Glutamatergic neuron (in vitro differentiated cells): ENCODE data around the gene PLCG2. TPM values are rescaled to one million over a fixed set of nuclear protein-coding genes. Genes with fewer than 3 reads are reported as not detected.

Source experiments
- DNase-seq: peaks from one replicate; pipeline ENCODE4 v3.0.0; 2022
- H3K27ac Mint-ChIP-seq: one replicate; pipeline ENCODE4 v1.8.0; 2020; ENCODE audit warnings: mild to moderate bottlenecking, mixed read lengths, inconsistent platforms; ENCODE audit not compliant: unreplicated experiment
- H3K27me3 Mint-ChIP-seq: one replicate; pipeline ENCODE4 v1.8.0; 2020; ENCODE audit warnings: mild to moderate bottlenecking, moderate library complexity, mixed read lengths, inconsistent platforms; ENCODE audit not compliant: unreplicated experiment
- H3K36me3 Mint-ChIP-seq: one replicate; pipeline ENCODE4 v1.8.0; 2020; ENCODE audit warnings: mild to moderate bottlenecking, mixed read lengths, inconsistent platforms; ENCODE audit not compliant: unreplicated experiment
- H3K4me1 Mint-ChIP-seq: one replicate; pipeline ENCODE4 v1.8.0; 2020; ENCODE audit warnings: mild to moderate bottlenecking, low read depth, mixed read lengths, inconsistent platforms; ENCODE audit not compliant: unreplicated experiment
- H3K4me3 Mint-ChIP-seq: one replicate; pipeline ENCODE4 v1.8.0; 2020; ENCODE audit warnings: mild to moderate bottlenecking, mixed read lengths, inconsistent platforms; ENCODE audit not compliant: unreplicated experiment
- H3K9me3 Mint-ChIP-seq: one replicate; pipeline ENCODE4 v1.8.0; 2020; ENCODE audit warnings: mild to moderate bottlenecking, moderate library complexity, mixed read lengths, inconsistent platforms; ENCODE audit not compliant: unreplicated experiment
- CTCF ChIP-seq: fragments of 200-600 bp; sonication (generic); IDR thresholded peaks from one replicate; pipeline ENCODE4 v1.5.0; 2021; ENCODE audit not compliant: partially characterized antibody, unreplicated experiment
- total RNA-seq: library from RNA; stranded (reverse); fragmentation: NEBNext Ultra II Directional; extraction: Animal tissue kit (Norgen Biotek cat#: 25700); gene quantifications from one replicate; pipeline ENCODE4 v1.2.1, GENCODE V29; 2021; ENCODE audit not compliant: unreplicated experiment

PLCG2 gene
- total RNA-seq, 1 donor from 2014 or later, result 0.49 TPM

- Mint-ChIP-seq H3K9me3 (no peaks in the 10 kb centered on the region), H3K36me3 (no peaks in the 10 kb centered on the region), H3K27ac (no peak overlapping the region), H3K4me1 (peaks cover 6% of the 10 kb centered on the region), H3K27me3 (peaks cover 1% of the 10 kb centered on the region), H3K4me3 (no peak overlapping the region)
- no peak for DNase-seq
- TF ChIP-seq CTCF, result no peak
Measured at GRCh38 chr16:81860287-81861266, 81.5 kb downstream of the PLCG2 start.

GRCh38 chr16:81861503-81861902, 82.4 kb downstream of the PLCG2 start:
- H3K36me3 Mint-ChIP-seq, result no peaks in the 10 kb centered on the region
- no peaks in the 10 kb centered on the region for H3K9me3 Mint-ChIP-seq
- no peak for TF ChIP-seq CTCF
- DNase-seq, result no peak
- H3K27me3 Mint-ChIP-seq, result peaks cover 1% of the 10 kb centered on the region
- no peak overlapping the region for H3K4me3 Mint-ChIP-seq
- H3K27ac Mint-ChIP-seq, result no peak overlapping the region
- H3K4me1 Mint-ChIP-seq, result peaks cover 6% of the 10 kb centered on the region

GRCh38 chr16:81861915-81862314, 82.8 kb downstream of the PLCG2 start:
- no peaks in the 10 kb centered on the region for H3K9me3 Mint-ChIP-seq
- peaks cover 5% of the 10 kb centered on the region for H3K27me3 Mint-ChIP-seq
- DNase-seq, result no peak
- TF ChIP-seq CTCF, result no peak
- H3K27ac Mint-ChIP-seq, result no peak overlapping the region
- no peak overlapping the region for H3K4me3 Mint-ChIP-seq
- H3K4me1 Mint-ChIP-seq, result peaks cover 6% of the 10 kb centered on the region
- no peaks in the 10 kb centered on the region for H3K36me3 Mint-ChIP-seq

- Mint-ChIP-seq H3K4me1 (peaks cover 6% of the 10 kb centered on the region), H3K27me3 (peaks cover 5% of the 10 kb centered on the region), H3K9me3 (no peaks in the 10 kb centered on the region), H3K4me3 (no peak overlapping the region), H3K27ac (no peak overlapping the region), H3K36me3 (no peaks in the 10 kb centered on the region)
- TF ChIP-seq CTCF, result no peak
- no peak for DNase-seq
Measured at GRCh38 chr16:81863630-81864352, 84.7 kb downstream of the PLCG2 start.
